GM18519 (cell line): Measurements from ENCODE around the gene LTN1.

Experiments used
- ATAC-seq: cut with Tn5 transposase; IDR thresholded peaks from one replicate; pipeline ENCODE4 v1.9.1; 2021; ENCODE audit warnings: mild to moderate bottlenecking, moderate library complexity; ENCODE audit not compliant: unreplicated experiment, low FRiP score

LTN1 gene

DNA sequence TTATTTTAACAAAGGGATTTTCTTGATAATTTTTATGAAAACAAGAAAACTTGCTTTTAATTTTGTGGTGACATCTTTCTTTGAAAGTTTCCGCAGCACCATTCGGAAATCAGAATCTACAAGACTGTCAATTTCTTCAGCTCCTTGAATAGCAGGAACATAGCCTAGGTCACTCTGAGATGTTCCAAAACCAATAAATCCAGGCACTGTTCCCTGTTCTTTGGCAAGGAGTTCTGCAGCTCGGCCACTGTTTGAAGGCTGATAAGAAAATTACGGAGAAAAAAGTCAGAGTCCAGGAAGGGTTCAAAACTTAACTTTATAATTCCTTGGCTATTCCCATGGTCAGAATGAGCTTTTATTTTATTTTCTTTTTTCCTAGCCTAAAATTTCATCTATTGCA lies 6.0 kb downstream of the LTN1 start:
- ATAC-seq, result no peak

DNA sequence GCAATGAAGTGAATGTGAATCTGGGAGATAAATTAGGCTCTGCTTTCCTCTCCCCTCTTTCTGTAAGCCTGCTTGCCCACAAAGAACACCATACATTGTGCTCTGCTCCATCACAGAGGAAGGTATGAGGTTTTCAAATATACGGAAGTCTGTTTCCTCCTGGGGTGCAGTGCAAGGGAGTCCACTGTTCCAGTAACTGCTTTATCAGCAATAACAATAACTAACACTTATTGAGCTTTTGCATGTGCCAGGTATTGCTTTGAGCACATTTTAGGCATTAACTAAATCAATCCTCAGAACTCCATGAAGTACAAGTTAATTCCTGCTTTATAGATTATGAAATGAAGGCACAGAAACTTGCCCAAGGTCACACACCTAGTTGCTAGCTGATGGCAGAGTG lies 10.0 kb downstream of the LTN1 start:
- no peak for ATAC-seq

- no peak for ATAC-seq
Observed at GRCh38 chr21:28979092-28979491, 13.6 kb downstream of the LTN1 start.

- ATAC-seq, result no peak
Observed at GRCh38 chr21:28975397-28975796, 17.3 kb downstream of the LTN1 start.

DNA sequence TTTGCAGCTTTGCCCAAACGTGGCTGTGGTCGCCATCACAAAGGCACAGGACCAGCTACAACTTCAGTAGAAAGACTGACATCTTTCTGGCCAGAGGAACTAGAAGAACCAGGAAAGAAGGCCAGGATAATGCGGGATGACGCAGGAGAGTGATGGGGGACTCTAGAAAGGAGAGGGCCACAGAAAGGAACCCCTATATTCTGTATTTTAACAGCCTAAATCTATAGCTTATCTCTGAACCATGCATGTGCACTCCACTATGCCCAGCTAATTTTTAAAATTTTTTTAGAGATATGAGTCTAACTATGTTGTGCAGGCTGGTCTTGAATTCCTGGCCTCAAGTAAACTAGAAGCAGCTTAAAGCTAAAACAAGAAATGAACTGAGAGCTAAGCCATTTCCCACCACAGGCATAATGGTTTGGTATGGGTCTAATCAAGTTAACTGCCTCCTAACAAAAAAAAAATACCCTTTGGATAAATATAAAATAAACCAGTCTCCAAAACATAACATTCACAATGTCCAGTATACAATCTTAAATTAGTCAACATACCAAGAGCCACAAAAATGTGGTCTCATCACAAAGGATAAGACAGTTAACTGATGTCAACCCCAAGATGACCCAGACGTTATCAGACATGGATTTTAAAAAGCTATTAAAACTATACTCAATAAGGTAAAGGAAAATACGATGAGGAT lies 18.0 kb downstream of the LTN1 start:
- no peak for ATAC-seq

- no peak for ATAC-seq
Observed at GRCh38 chr21:28972398-28972797, 20.3 kb downstream of the LTN1 start.

DNA sequence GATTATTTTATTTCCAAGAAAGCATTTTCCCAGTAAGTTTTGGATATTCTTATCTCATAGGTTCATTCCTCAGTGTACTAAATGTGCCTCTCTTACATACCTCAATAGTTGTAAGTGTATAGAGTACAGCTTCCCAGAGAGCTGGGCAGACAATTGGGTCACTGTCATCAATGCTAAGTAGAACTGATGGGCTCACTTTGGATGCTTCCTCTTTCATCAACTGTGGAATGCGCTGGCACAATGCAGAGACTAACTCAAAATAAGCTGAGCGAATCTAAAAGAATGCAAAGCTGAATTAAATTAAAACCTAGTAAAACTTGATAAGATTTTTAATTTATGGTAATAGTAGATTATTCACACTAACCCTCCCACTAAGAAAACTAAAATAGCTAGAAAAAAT lies 21.5 kb downstream of the LTN1 start:
- no peak for ATAC-seq

DNA sequence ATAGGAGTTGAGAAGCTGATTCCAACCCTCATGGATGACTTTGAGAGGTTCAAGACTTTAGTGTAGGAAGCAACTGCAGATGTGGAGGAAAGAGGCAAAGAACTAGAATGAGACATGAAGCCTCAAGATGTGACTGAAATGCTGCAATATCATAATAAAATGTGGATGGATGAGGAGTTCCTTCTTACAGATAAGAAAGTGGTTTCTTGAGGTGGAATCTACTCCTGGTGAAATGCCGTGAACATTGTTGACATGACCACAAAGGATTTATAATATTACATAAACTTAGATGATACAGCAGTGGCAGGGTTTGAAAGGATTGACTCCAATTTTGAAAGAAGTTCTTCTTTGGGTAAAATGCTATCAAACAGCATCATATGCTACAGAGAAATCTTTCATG lies 28.8 kb downstream of the LTN1 start:
- ATAC-seq, result no peak

DNA sequence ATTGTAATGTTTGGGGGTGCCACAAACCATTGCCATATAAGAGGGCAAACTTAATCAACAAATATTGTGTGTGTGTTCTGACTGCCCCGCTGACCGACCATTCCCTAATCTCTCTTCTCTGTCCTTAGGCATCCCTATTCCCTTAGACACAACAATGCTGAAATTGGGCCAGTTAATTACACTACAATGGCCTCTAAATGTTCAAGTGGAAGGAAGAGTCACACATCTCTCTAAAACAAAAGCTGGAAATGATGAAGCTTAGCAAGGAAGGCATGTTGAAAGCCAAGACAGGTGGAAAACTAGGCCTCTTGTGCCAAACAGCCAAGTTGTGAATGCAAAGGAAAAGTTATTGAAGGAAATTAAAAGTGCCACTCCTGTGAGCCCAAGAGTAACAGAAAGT lies 30.2 kb downstream of the LTN1 start:
- ATAC-seq, result no peak

DNA sequence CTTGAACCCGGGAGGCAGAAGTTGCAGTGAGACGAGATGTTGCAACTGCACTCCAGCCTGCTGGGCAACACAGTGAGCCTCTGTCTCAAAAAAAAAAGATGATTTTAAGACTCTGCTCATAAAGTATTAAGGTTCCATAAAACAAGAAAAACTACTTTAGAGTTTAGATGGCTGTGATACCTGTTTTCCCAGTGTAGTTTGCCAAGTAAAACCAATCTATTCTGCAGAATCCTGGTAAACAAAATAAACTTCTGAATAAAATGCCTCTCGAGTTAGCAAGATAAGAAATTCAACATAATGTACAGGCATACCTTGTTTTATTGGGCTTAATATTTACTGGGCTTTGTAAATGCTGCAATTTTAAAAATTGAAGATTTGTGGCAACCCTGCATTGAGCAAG lies 30.8 kb downstream of the LTN1 start:
- ATAC-seq, result no peak

- no peak for ATAC-seq
Observed at GRCh38 chr21:28960245-28960644, 32.4 kb downstream of the LTN1 start.

- no peak for ATAC-seq
Observed at GRCh38 chr21:28959367-28960099, 33.1 kb downstream of the LTN1 start.

DNA sequence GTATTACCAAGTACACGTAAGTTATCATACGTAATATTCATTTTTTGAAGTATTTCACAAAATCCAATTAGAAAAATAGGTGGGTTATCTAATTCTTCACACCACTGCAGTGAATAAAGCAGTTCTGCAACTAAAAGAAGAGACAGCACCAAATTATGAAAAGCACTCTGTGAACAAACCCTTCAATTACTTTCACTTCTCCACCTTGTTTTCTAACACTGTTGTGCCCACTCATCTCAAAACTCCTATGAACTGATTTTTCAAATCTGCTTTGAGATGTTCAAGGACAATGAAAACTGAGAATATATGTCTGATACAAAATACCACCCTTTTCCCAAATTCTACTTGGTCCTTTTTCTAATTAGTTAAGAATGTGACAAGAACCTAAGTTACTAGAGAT lies 39.4 kb downstream of the LTN1 start:
- peak; percentile 69 for ATAC-seq

- no peak for ATAC-seq
Observed at GRCh38 chr21:28952686-28953085, 40.0 kb downstream of the LTN1 start.

GRCh38 chr21:28949318-28949717 lies 43.4 kb downstream of the LTN1 start:
- ATAC-seq, result no peak

DNA sequence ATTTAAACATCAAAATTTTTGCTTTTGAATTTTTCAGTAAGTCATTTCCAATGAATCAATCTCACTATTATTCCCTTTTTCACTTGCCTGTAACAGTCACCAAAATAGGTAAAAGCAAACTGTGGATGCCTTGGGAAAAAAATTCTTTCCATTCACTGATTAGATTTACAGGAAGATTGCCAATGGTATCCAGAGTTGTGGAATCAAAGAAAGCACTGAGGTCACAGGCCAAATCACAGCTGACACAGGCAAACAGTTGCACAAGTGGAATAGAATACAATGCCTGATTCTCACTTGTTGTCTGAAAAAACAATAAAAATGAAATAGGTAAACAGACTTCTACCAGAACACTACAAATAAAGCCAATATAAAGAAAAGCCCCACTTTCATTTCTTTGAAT lies 48.4 kb downstream of the LTN1 start:
- ATAC-seq, result no peak

GRCh38 chr21:28943631-28944030 lies 49.0 kb downstream of the LTN1 start:
- no peak for ATAC-seq

DNA sequence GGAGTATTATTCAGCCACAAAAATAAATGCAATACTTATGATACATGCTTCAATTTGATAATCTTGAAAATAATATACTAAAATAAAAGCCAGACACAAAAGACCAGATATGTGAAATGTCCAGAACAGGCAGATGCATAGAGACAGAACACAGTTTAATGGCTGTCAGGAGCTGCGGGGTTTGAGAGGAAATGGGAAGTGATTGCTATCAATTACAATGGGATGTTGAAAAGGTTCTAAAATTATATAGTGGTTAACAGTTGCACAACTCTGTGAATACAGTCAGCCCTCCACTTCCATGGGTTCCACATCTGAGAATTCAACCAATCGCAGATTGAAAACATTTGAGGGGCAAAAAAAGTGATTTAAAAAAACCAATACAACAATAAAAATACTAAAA lies 54.0 kb downstream of the LTN1 start:
- no peak for ATAC-seq

DNA sequence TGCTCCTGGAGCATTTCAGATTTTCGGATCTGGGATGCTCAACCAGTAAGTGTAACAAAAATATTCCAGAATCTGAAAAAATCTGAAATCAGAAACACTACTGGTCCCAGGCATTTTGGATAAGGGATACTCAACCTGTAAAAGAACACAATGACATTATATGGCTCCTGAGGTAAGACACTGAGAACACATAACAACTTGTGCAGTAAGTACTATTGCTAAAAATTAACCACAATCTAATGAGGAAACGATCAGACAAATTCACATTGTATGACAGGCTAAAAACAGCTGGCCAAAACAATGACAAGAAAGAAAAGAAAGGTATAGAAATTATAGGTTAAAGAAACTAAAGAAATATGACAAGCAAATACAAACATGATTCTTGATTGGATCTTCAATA lies 54.9 kb downstream of the LTN1 start:
- ATAC-seq, result no peak

- ATAC-seq, result no peak
Observed at GRCh38 chr21:28936721-28937120, 56.0 kb downstream of the LTN1 start.

GRCh38 chr21:28936036-28936435 lies 56.6 kb downstream of the LTN1 start:
- ATAC-seq, result no peak

- no peak for ATAC-seq
Observed at GRCh38 chr21:28932717-28933116, 60.0 kb downstream of the LTN1 start.
